ENCODE results near the gene HS3ST4.
"Not testable (repeated sequence)": the region's sequence is repeated elsewhere in the genome, so short reads cannot be mapped to it uniquely, and the experiment has no call there.

HS3ST4 gene

GRCh38 chr16:25996052-25996451, 304.3 kb downstream of the HS3ST4 start:
- no peak for DNase-seq (ENCODE audit: low read depth)

DNA sequence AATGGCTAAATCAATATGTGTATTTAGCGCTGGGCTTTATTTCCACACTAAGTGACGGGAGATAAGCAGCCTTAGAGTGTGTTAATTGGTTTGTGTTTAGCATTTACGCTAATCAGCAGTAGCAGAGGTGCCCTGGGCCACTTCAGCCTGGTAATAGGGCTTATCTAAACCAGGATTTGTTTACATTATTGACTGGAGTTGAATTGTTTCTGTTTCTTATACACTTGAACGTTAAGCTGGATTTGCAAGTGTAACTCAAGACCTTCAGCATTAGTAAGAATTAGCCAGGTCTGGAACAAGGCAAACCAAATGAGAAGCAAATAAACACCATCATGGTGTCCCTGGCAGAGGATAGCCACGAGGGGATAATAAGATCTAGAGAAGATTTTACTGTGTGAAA, 313.6 kb downstream of the HS3ST4 start:
- DNase-seq (ENCODE audit: low read depth) = no peak

DNA sequence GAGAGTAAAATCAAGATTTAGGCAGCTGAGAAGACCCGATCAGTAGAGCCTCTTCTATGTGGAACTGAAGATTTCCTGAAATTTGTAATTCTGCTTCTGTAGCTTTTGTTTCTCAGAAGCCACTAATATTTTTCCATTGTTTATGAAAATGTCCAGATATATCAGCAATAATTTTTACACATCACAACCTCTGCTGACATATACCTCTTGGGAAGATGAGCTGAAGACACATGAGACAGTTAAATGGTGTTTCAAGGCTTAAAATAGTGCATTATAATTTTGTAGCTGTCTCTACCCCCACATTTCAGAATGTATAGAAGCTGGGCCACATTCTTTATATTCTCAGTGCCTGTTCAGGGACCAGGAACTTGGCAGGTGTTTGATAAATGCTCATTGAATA, 320.6 kb downstream of the HS3ST4 start:
- no peak for DNase-seq (ENCODE audit: low read depth)

GRCh38 chr16:26015776-26016175, 324.0 kb downstream of the HS3ST4 start:
- no peak for DNase-seq (ENCODE audit: low read depth)

DNA sequence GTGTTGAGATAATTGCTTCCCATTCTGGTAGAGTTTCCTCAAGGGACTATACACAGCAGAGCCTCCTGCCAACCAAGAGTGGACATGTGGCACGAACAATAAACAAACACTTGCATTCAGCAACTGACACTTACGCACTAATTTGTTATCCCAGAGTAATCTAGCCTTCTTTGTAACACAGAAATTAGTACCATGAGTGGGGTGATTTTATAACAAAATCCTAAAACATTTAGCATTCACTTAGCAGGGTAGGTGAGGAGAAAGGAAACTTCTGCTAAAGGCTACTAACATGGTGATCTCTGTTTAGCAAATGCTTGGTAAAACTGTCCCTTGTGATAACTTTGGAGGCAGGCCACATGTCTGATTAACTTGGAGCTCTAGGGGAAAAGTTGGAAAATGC, 325.2 kb downstream of the HS3ST4 start:
- no peak for DNase-seq (ENCODE audit: low read depth)

GRCh38 chr16:26019381-26020242, 327.9 kb downstream of the HS3ST4 start:
- no peak for DNase-seq (ENCODE audit: low read depth)

- DNase-seq (ENCODE audit: low read depth) = no peak
Observed at GRCh38 chr16:26026709-26027450, 335.1 kb downstream of the HS3ST4 start.

- DNase-seq (ENCODE audit: low read depth) = no peak
Observed at GRCh38 chr16:26031286-26031685, 339.5 kb downstream of the HS3ST4 start.

DNA sequence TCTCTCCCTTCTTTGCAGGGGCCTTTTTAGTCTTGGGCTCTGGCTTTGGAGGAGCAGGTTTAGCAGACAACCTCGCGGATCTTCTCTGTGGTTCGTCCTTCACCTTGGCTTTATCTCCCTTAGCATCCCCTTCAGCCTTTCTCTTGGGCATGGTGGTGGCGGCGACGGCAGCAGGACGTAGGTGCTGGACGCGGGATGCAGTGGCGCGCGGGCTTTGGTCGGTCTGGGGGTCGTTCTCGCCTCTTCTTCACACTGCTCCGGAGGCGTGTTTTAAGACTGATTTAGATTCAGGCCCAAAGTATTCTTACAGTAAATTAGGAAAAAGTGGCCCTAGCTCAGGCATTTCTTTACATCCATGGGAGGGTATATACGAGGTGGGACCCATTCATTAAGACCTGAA, 340.9 kb downstream of the HS3ST4 start:
- not testable (repeated sequence) for DNase-seq (ENCODE audit: low read depth)

- no peak for DNase-seq (ENCODE audit: low read depth)
Observed at GRCh38 chr16:26041952-26042668, 350.4 kb downstream of the HS3ST4 start.

GRCh38 chr16:26050472-26050871, 358.7 kb downstream of the HS3ST4 start:
- no peak for DNase-seq (ENCODE audit: low read depth)

DNA sequence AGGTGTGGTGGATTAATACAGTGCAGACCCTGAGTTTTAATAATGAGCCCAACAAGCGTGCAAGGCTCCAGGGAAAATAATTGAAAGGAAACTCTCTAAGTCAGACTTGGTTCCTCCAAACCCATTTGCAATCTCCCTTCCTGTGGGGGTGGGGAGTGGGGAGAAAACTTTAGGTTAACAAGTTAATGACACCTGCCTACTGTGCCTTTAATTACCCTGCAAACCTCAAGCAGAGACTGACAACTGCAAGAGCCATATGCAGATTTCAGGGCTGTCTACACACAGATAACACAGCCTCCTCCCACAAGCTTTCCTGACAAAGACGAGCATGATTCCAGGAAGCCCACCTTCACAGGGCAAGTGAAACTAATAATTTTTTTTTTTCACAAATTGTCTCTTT, 359.3 kb downstream of the HS3ST4 start:
- DNase-seq (ENCODE audit: low read depth) = no peak

DNA sequence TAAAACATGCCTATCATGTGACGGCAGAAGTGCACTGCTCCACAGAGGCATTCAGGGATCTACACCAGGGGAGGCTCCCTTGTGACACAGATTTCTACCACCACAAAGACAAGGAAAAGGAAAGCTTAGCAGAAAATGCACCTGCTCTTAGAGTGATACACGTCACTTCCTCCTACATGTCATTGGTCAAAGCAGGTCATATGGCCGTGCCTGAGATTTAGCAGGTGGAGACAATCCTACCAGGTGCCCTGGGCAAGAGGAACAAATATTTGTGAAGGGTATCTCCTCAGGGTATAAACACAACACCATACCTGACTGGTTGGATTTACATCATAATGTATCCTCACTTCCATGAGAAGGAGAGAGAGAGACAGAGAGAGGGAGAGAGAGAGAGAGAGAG, 362.1 kb downstream of the HS3ST4 start:
- DNase-seq (ENCODE audit: low read depth) = no peak

GRCh38 chr16:26058326-26058725, 366.6 kb downstream of the HS3ST4 start:
- no peak for DNase-seq (ENCODE audit: low read depth)

GRCh38 chr16:26070302-26071100, 378.7 kb downstream of the HS3ST4 start:
- DNase-seq (ENCODE audit: low read depth) = no peak

- no peak for DNase-seq (ENCODE audit: low read depth)
Observed at GRCh38 chr16:26071101-26071866, 379.5 kb downstream of the HS3ST4 start.

GRCh38 chr16:26078716-26079355, 387.1 kb downstream of the HS3ST4 start:
- no peak for DNase-seq (ENCODE audit: low read depth)

GRCh38 chr16:26087091-26087490, 395.3 kb downstream of the HS3ST4 start:
- DNase-seq (ENCODE audit: low read depth) = no peak

GRCh38 chr16:26091511-26091910, 399.8 kb downstream of the HS3ST4 start:
- no peak for DNase-seq (ENCODE audit: low read depth)

DNA sequence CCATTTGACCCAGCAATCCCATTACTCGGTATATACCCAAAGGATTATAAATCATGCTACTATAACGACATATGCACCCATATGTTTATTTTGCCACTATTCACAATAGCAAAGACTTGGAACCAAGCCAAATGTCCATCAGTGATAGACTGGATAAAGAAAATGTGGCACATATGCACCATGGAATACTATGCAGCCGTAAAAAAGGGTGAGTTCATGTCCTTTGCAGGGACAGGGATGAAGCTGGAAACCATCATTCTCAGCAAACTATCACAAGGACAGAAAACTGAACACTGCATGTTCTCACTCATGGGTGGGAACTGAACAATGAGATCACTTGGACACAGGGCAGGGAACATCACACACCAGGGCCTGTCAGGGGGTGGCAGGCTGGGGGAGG, 406.4 kb downstream of the HS3ST4 start:
- not testable (repeated sequence) for DNase-seq (ENCODE audit: low read depth)

DNA sequence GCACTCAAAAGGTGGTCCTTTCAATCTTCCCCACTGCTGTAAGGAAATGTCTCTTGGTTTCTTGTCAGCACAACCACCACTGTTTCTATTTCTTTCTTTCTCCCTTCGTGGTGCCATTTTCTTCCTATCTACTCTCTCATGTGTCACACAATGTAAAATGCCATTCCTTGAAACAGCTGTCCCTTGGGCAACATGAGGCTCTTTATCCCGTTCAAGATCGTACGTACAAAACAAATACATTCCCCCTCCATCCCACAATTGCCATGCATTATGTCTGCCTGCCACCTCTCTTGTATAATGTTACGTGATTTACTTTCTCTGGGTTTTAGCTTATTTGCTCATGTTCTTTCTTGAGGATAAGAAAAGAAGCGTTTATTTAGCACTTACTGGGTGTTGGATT, 410.6 kb downstream of the HS3ST4 start:
- no peak for DNase-seq (ENCODE audit: low read depth)
